Brain microvascular endothelial cell (primary cell): ENCODE results near the gene CAPZA2.
"Not testable (repeated sequence)": the region's sequence is repeated elsewhere in the genome, so short reads cannot be mapped to it uniquely, and the experiment has no call there.

Experiments
- DNase-seq: peaks from one replicate; pipeline ENCODE4 v3.0.0-alpha.2; 2020
- H3K27ac ChIP-seq: fragments of 250-450 bp; sonication (Bioruptor Pico); 2 replicates; pipeline ENCODE4 v1.5.1; 2020; ENCODE audit warnings: mild to moderate bottlenecking, moderate library complexity
- H3K27me3 ChIP-seq: fragments of 250-450 bp; sonication (Bioruptor Pico); replicated peaks from 2 replicates; pipeline ENCODE4 v1.5.1; 2020; ENCODE audit warnings: mild to moderate bottlenecking
- H3K36me3 ChIP-seq: fragments of 250-450 bp; sonication (Bioruptor Pico); replicated peaks from 2 replicates; pipeline ENCODE4 v1.5.1; 2020; ENCODE audit warnings: mild to moderate bottlenecking
- H3K4me3 ChIP-seq: 2 replicates; pipeline ENCODE4 v1.5.1; 2011; ENCODE audit warnings: low read depth, mild to moderate bottlenecking, control low read depth, low read length, moderate library complexity
- CTCF ChIP-seq: IDR thresholded peaks from 2 replicates; pipeline ENCODE4 v1.5.1; 2011; ENCODE audit warnings: low read depth, mild to moderate bottlenecking, moderate library complexity, low read length, control low read depth, inconsistent platforms; ENCODE audit errors: missing control alignments
- in situ Hi-C: cut with HindIII; loops from 2 replicates; pipeline ENCODE4 v1.10.0; 2017; ENCODE audit warnings: low sequenced_read_pairs, low pct_ligation_motif_present

The CAPZA2 gene

GRCh38 chr7:116953906-116954838, 91.8 kb downstream of the CAPZA2 start:
- no peaks in the 10 kb centered on the region for H3K36me3 ChIP-seq
- peak; percentile 79 for DNase-seq
- in situ Hi-C loops: no loop called here
- no peak for TF ChIP-seq CTCF
- peak overlapping the region; percentile 81 for H3K27ac ChIP-seq
- peak overlapping the region; percentile 88 for H3K4me3 ChIP-seq
- H3K27me3 ChIP-seq: no peaks in the 10 kb centered on the region

- no peak for TF ChIP-seq CTCF
Measured at GRCh38 chr7:116955340-116955739, 93.0 kb downstream of the CAPZA2 start.

GRCh38 chr7:116955801-116956476, 93.6 kb downstream of the CAPZA2 start:
- H3K4me3 ChIP-seq: no peak overlapping the region
- DNase-seq: no peak
- no peak overlapping the region for H3K27ac ChIP-seq
- H3K36me3 ChIP-seq: no peaks in the 10 kb centered on the region
- H3K27me3 ChIP-seq: no peaks in the 10 kb centered on the region
- in situ Hi-C loops: no loop called here
- TF ChIP-seq CTCF: no peak

More at GRCh38 chr7:116955340-116955739, 93.0 kb downstream of the CAPZA2 start:
- H3K27me3 ChIP-seq: no peaks in the 10 kb centered on the region
- in situ Hi-C loops: no loop called here
- no peak overlapping the region for H3K4me3 ChIP-seq
- H3K27ac ChIP-seq: no peak overlapping the region
- H3K36me3 ChIP-seq: no peaks in the 10 kb centered on the region
- no peak for DNase-seq

- Histone ChIP-seq H3K27ac (no peak overlapping the region), H3K27me3 (no peaks in the 10 kb centered on the region), H3K4me3 (no peak overlapping the region), H3K36me3 (no peaks in the 10 kb centered on the region)
- no peak for TF ChIP-seq CTCF
- DNase-seq: no peak
- in situ Hi-C loops: no loop called here
Measured at GRCh38 chr7:116956477-116956804, 94.1 kb downstream of the CAPZA2 start.

DNA sequence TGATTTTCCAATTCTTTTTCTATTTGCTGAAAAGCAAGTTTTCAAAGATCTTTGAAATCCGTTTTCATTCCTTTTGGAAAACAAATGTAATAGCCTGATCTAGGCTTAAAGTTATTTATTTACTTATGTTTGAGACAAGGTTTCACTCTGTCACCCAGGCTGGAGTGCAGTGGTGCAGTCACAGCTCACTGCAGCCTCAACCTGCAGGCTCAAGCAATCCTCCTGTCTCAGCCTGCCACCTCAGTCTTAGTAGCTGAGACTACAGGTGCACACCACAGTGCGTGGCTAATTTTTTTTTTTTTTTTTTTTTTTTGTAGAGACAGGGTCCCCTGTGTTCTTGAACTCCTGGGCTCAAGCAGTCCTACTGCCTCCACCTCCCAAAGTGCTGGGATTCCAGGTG, 95.5 kb downstream of the CAPZA2 start:
- DNase-seq: no peak
- in situ Hi-C loops: no loop called here
- no peak for TF ChIP-seq CTCF
- Histone ChIP-seq H3K4me3 (no peak overlapping the region), H3K27ac (no peak overlapping the region), H3K27me3 (no peaks in the 10 kb centered on the region), H3K36me3 (no peaks in the 10 kb centered on the region)

- in situ Hi-C loops, H3K36me3 ChIP-seq, DNase-seq, H3K4me3 ChIP-seq, H3K27ac ChIP-seq, H3K27me3 ChIP-seq: not testable (repeated sequence)
Measured at GRCh38 chr7:116961966-116962673, 99.7 kb downstream of the CAPZA2 start.
